Coronary artery (tissue), 2 donors: ENCODE results near the gene HS1BP3.
A peak's percentile ranks its signal among the peaks of the same experiment; 100 is the strongest.

ENCODE experiments used
- DNase-seq: peaks from one replicate; pipeline ENCODE4 v3.0.0-alpha.2; 2017; ENCODE audit warnings: low spot score
- H3K27ac ChIP-seq, 2 donors: fragments of 200-600 bp; sonication (generic); one replicate each; pipeline ENCODE4 v1.5.1; 2016 to 2019
- H3K4me3 ChIP-seq: fragments of 200-600 bp; sonication (generic); 2 replicates; pipeline ENCODE4 v1.5.1; 2016; ENCODE audit warnings: mild to moderate bottlenecking, moderate library complexity
- TF ChIP-seq, protein P1 (sequence below): fragments of 200-600 bp; sonication (generic); IDR thresholded peaks from one replicate; pipeline ENCODE4 v1.5.1; 2019; ENCODE audit warnings: antibody characterized with exemption

The HS1BP3 gene

DNA sequence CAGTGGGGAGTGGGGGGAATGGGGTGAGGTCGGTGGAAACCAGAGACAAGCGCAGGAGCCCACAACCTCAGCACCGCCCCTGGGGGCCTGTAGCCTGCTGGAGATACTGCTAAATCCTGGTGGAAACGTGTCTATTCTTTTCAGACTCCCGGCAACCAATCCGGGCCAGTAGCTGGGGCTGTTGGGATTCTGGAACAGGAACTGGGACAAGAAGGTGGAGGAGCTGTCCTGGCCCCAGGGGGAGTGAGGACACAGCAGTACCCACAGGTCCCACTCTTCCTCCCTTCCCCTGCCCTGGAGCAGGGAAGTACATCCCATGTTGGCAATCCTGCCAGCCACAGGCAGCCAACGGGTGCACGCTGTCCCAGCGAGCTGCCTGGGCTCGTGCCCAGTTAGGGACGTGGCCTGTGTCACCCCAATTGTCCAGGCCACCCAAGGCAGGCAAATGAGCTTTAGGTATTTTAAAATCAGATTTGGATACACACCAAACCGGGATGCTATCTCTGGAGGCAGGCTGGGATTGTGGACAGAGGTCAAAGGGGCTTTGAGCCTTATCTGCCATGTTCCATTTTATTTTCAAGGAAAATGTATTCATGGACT is 51.8 kb downstream of the HS1BP3 start:
- Histone ChIP-seq H3K27ac (peak overlapping the region; percentile 75 to 84), H3K4me3 (peak overlapping the region; percentile 3)
- TF ChIP-seq, protein P1, sequence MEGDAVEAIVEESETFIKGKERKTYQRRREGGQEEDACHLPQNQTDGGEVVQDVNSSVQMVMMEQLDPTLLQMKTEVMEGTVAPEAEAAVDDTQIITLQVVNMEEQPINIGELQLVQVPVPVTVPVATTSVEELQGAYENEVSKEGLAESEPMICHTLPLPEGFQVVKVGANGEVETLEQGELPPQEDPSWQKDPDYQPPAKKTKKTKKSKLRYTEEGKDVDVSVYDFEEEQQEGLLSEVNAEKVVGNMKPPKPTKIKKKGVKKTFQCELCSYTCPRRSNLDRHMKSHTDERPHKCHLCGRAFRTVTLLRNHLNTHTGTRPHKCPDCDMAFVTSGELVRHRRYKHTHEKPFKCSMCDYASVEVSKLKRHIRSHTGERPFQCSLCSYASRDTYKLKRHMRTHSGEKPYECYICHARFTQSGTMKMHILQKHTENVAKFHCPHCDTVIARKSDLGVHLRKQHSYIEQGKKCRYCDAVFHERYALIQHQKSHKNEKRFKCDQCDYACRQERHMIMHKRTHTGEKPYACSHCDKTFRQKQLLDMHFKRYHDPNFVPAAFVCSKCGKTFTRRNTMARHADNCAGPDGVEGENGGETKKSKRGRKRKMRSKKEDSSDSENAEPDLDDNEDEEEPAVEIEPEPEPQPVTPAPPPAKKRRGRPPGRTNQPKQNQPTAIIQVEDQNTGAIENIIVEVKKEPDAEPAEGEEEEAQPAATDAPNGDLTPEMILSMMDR: no peak
- peak; percentile 91 for DNase-seq

DNA sequence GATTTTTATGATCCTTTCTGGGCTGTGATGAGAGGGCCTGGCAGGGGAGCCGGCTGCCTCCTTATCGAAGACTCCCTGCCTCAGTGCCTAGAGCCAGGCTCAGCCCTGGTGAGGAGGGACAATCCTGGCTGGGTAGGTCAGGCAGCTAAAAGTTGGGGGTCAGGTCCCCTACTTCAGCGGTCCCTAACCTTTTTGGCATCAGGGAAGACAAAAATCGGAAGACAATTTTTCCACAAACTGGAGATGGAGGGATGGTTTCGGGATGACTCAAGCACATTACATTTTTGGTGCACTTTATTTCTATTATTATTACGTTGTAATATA is 53.1 kb downstream of the HS1BP3 start:
- TF ChIP-seq, protein P1: no peak
- no peak overlapping the region for H3K4me3 ChIP-seq
- DNase-seq: peak; percentile 69
- peak overlapping the region; percentile 86 for H3K27ac ChIP-seq

DNA sequence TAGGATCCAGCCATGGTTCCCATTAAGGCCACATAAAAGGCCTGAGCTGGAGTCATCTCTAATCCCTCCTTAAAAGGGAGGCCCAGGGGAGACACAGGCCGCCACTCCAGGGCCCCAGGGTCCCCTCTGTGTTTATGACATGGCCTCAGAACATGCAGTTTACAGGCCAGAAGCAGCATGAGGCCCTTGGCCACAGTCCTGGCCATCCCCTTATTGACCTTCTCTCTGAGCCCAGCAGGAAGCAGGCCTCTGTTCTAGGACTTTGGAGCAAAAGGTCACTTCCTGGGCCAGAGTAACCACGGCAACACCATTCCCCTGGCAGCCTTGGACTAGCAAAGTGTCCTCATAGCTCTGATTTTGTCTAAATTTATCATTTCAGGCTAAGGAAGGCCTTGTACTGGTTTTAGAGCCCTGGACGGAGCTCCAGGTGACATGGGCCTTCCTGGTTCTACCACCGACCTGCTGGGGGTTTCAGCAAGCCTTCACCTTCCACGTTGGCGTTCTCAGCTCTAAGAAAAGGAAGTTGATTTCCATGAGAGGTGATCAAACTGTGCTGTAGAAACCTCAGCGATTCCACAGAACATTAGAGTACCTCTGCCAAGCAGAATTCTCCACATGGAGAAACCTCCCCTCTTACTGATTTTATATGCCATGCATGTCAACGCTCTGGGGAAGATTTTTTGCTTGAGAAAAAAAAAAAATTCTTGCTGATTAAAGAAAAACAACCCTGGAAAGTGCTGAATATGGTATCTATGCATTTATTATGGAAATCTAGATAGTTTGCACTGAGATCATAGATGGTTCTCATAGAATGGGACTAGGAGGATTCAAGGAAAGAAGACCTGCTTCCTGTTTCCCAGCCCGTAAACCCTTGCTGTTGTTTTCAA is 53.7 kb downstream of the HS1BP3 start:
- DNase-seq: peak; percentile 97
- Histone ChIP-seq H3K4me3 (no peak overlapping the region), H3K27ac (peak overlapping the region; percentile 86)
- TF ChIP-seq, protein P1: no peak

DNA sequence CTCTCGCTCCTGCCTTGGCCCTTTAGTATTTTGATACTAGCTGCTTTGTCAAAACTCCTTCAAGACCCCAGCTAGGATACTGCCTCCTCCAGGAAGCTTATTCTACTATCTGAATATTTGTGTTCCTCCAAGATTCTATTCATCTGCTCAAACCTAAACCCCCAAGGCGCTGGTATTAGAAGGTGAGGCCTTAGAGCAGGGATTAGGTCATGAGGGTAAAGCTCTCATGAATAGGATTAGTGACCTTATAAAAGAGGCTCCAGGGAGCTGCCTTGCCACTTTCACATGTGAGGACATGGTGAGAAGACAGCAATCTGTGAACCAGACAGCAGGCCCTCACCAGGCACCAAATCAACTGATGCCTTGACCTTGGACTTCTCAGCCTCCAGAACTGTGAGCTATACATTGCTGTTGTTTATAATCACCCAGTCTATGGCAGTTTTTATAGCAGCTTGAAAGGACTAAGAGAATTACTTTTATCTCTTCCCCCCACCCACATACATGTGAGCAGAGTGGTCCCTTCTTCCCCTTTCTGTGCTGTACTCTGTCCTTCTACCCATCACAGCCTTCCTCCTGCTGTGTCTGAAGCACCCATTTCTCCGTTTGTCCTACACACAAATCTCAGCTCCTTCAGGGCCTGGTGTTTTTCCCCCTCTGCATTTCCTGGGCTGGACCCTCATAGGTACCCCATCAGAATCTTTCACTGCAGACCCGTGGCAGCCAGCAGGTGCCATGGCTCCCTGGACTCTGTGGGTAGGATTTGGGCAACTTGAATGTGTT is 54.5 kb downstream of the HS1BP3 start:
- Histone ChIP-seq H3K27ac (peak overlapping the region; percentile 86), H3K4me3 (no peak overlapping the region)
- TF ChIP-seq, protein P1: no peak
- peak; percentile 61 for DNase-seq

DNA sequence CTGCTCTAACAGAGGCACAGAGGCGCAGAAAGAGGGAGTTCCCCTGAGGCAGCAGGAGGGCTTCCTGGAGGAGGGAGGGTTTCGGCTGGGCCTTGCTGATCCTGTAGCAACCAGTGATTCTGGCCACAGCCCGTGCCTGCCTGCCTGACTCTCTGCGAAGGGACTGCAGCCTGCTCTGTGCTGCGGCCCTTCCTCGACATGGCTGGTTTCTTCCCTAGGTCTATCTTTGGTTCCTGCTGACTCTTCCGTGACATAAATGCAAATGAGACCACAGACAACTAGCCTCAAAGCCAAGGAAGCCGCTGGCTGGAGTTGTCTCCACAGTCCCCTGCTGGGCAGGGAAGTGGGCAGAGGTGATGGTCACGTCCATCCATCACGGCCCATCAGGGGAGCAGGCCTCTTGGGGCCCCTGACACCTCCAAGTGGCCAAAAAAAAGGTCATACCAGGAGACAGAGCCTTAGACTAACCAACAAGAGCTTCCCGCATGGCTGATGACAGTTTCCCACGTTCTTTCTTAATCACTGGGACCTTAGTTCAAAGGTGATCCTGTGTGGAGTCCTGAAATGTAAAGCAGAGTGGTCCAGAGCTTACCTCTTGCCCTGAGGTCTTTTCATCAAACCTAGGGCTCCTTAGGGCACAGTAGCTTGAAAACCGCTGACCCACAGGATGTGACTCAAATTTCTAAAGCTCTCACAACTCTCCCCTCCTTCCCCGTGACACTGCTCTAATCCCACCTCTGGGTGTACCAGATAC is 55.3 kb downstream of the HS1BP3 start:
- Histone ChIP-seq H3K27ac (peak overlapping the region; percentile 86), H3K4me3 (no peak overlapping the region)
- DNase-seq: peak; percentile 72
- TF ChIP-seq, protein P1: no peak

DNA sequence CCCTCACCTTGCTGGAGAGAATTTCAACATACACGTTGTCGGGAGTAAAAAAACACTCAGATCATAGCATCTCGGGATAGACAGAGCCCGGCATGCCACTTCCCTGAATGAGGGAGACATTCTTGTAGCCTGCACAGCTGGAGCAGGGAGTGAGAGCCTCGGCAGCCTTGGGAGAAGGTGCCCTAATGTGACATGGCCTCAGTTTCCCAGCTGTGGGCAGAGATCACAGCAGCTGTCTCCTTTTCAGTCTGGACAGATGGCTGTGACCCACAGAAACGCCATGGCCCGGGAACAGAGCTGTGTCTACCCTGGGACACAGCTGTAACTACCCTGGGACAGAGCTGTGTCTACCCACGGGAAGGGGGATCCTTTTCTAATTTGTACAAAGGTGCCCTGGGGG is 55.9 kb downstream of the HS1BP3 start:
- peak; percentile 52 for DNase-seq
- Histone ChIP-seq H3K27ac (peak overlapping the region; percentile 86), H3K4me3 (no peak overlapping the region)
- TF ChIP-seq, protein P1: no peak
